Testis (tissue), 3 donors: ENCODE results near the gene CAPZB. TPM values are rescaled to one million over a fixed set of nuclear protein-coding genes. Genes with fewer than 3 reads are reported as not detected.

Experiments used
- DNase-seq: peaks from one replicate; pipeline ENCODE4 v3.0.0-alpha.2; 2019
- H3K27ac ChIP-seq, 2 donors: fragments of 200-600 bp; sonication (generic); one replicate each; pipeline ENCODE4 v1.5.1; 2019
- H3K27me3 ChIP-seq: fragments of 200-600 bp; sonication (generic); one replicate; pipeline ENCODE4 v1.5.1; 2019
- H3K36me3 ChIP-seq: fragments of 200-600 bp; sonication (generic); one replicate; pipeline ENCODE4 v1.5.1; 2017; ENCODE audit warnings: low read depth; ENCODE audit errors: missing control alignments
- H3K4me1 ChIP-seq: fragments of 200-600 bp; sonication (generic); one replicate; pipeline ENCODE4 v1.5.1; 2019
- H3K4me3 ChIP-seq, 2 donors: fragments of 200-600 bp; sonication (generic); one replicate each; pipeline ENCODE4 v1.5.1; 2017 to 2019
- H3K9me3 ChIP-seq: fragments of 200-600 bp; sonication (generic); one replicate; pipeline ENCODE4 v1.5.1; 2017
- POLR2A ChIP-seq: fragments of 450-650 bp; IDR thresholded peaks from one replicate; pipeline ENCODE4 v1.6.1; 2017; ENCODE audit warnings: antibody characterized with exemption, mild to moderate bottlenecking, moderate library complexity
- WGBS, 2 donors: methylation state at CpG; one replicate each; pipeline ENCODE4 v1.1.5; 2018; 5-methylcytosine and 5-hydroxymethylcytosine counted together
- intact Hi-C: fragments of 100-400 bp; cut with DNase I; formaldehyde crosslinking; loops from one replicate; pipeline ENCODE4 v1.15.1; 2023; ENCODE audit warnings: low total_unique reads
- polyA plus RNA-seq: library from polyadenylated mRNA; stranded (reverse); fragments of 350-450 nt; fragmentation: Illumina TruSeq; extraction: RNeasy Lipid Tissue Mini Kit (QIAGEN cat#74804); gene quantifications from one replicate; pipeline ENCODE4 v1.2.3, GENCODE V29; 2014; ENCODE audit warnings: low read depth, low replicate concordance; ENCODE audit not compliant: insufficient read depth
- total RNA-seq, 2 donors: library from RNA; depleted of rRNA; stranded (reverse); fragments of >200 nt; gene quantifications; one replicate each; pipeline ENCODE4 v1.2.3, GENCODE V29; 2016
- TF ChIP-seq, protein P1 (sequence below), 3 experiments: fragments of 450-650 bp in 2 of 3; fragments of 200-600 bp in 1 of 3; sonication (generic) in 1 of 3; IDR thresholded peaks; one replicate each; pipeline ENCODE4 v1.5.1; 2016 to 2019; ENCODE audit warnings: antibody characterized with exemption in 3 of 3, mild to moderate bottlenecking in 2 of 3, moderate library complexity in 1 of 3

The CAPZB gene
- total and polyA plus RNA-seq, 3 donors from 2014 or later: 147 to 502 (median 207) TPM

DNA sequence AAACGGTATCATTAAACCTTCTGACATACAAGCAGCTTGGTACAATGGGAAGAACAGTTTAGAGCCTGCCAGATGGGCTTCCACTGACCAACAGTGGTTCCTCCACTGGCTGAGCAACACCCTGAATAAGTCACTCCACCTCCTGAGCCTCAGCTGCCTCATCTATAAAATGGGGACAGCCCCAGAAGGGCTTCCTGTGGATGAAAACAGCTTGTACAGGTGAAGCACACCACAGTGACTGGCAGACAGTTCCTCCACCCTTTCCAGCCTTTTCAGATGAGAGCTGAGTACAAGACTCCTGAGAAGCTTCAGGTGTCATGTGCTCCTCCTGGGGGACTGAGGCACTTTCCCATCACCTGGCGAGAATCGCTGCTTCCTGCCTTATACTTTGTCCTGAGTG lies 2.1 kb downstream of the CAPZB start:
- Histone ChIP-seq H3K27me3 (no peaks in the 10 kb centered on the region), H3K27ac (peak overlapping the region in 1 of 2 donors; percentile 99), H3K4me1 (peaks cover 47% of the 10 kb centered on the region), H3K9me3 (no peaks in the 10 kb centered on the region), H3K4me3 (no peak overlapping the region), H3K36me3 (no peaks in the 10 kb centered on the region)
- intact Hi-C loops: loop anchor here (10.0 kb wide), 2 partner anchors 88 to 162 kb away; partner anchors contain the start of gene NBL1
- TF ChIP-seq, protein P1, sequence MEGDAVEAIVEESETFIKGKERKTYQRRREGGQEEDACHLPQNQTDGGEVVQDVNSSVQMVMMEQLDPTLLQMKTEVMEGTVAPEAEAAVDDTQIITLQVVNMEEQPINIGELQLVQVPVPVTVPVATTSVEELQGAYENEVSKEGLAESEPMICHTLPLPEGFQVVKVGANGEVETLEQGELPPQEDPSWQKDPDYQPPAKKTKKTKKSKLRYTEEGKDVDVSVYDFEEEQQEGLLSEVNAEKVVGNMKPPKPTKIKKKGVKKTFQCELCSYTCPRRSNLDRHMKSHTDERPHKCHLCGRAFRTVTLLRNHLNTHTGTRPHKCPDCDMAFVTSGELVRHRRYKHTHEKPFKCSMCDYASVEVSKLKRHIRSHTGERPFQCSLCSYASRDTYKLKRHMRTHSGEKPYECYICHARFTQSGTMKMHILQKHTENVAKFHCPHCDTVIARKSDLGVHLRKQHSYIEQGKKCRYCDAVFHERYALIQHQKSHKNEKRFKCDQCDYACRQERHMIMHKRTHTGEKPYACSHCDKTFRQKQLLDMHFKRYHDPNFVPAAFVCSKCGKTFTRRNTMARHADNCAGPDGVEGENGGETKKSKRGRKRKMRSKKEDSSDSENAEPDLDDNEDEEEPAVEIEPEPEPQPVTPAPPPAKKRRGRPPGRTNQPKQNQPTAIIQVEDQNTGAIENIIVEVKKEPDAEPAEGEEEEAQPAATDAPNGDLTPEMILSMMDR (IDR thresholded peaks at IDR 0.05): no peak
- TF ChIP-seq POLR2A: no peak
- WGBS, 2 donors: 42 to 51% methylated on average over 3 of the region's 3 CpGs
- no peak for DNase-seq

DNA sequence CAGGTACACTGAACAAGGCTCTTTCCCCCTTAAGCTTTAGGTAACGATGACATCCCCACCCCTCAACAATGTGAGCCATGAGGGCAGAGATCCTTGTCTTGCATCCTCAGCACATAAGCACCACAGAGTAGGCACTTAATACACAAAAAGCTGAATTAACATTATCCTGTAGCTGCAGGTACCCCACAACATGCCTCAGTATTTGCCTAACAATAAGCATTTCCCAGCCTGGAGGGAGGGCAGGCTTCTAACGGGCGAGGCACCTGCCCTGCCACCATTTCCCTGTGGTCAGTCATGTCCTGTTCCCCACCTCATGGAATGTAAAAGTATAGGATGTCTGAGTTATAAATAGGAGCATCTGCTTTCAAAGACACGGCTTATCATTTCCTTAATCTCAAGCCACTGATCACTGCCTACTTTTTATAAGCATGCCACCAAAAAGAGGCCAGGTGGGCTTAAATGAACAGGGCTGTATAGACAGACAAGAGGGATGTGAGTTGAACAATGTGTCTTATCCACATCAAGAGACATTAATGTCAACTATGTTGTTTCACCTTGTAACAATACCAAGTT lies 3.4 kb downstream of the CAPZB start:
- intact Hi-C loops: loop anchor here (10.0 kb wide), 2 partner anchors 87 to 163 kb away; partner anchors contain the start of gene NBL1
- Histone ChIP-seq H3K27me3 (no peaks in the 10 kb centered on the region), H3K4me1 (peaks cover 53% of the 10 kb centered on the region), H3K9me3 (no peaks in the 10 kb centered on the region), H3K4me3 (no peak overlapping the region), H3K36me3 (no peaks in the 10 kb centered on the region), H3K27ac (no peak overlapping the region)
- TF ChIP-seq POLR2A: no peak
- TF ChIP-seq, protein P1 (IDR thresholded peaks at IDR 0.05): no peak
- DNase-seq: no peak
- WGBS, 2 donors: 61 to 75% methylated on average over 4 of the region's 4 CpGs

DNA sequence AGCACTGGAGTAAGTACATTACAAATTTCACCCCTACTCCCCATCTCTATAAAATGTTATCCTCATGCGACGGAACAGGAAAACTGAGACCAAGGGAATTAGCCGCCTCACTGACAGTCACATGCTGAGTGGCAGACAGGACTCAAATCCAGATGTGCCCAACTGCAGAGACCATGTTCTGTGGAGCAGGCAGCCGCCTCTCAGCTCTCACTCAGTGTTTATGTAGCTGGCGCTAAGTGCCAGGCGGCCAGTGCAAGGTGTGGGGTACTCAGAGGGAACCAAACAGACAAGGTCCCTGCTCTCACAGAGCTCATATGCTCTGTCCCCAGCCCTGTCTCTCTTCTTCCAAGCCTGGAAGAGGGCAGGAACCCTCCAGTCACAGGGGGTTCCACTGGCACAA lies 5.1 kb downstream of the CAPZB start:
- DNase-seq: no peak
- WGBS, 2 donors: 84 to 93% methylated on average over 6 of the region's 6 CpGs
- TF ChIP-seq, protein P1 (IDR thresholded peaks at IDR 0.05): no peak
- TF ChIP-seq POLR2A: no peak
- intact Hi-C loops: loop anchor here (10.0 kb wide), 2 partner anchors 85 to 165 kb away; partner anchors contain the start of gene NBL1
- no peak overlapping the region for H3K4me3 ChIP-seq
- no peaks in the 10 kb centered on the region for H3K36me3 ChIP-seq
- H3K9me3 ChIP-seq: no peaks in the 10 kb centered on the region
- H3K27me3 ChIP-seq: no peaks in the 10 kb centered on the region
- no peak overlapping the region for H3K27ac ChIP-seq
- peaks cover 53% of the 10 kb centered on the region for H3K4me1 ChIP-seq

DNA sequence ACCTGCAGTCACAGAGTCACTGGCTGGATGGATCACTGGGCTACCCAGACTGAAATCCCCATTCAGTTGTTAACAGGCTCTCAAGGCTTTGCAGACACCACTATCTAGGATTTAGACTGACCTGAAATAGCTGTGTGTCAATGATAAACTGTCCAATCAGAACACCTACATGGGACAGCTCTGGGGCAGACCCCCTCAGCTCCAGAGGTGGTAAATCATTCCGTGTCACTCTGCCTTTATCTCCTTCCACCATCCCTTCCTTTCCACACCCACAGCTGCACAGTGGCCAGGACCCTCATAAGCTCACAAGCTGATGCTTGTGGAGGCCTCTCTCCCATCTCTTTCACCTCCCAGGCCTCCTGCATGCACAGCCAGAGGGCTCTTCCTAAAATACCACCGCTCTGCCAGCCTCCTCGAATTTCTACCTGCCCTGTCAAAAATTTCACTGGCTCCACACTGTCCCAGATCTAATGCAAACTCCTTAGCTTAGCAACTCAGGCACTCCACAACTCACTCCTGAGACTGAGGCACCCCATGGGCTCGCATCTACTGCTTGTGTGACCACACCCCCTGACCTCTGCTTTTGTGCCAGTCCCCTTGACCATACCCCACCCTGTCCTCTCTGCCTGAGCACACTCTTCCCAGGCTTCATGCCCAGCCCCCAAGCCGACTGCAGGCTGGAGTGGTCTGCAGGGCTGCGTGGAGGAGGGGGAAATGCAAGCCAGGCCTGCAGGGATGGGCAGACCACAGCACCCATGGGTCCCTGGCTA lies 5.8 kb downstream of the CAPZB start:
- H3K4me3 ChIP-seq: no peak overlapping the region
- peaks cover 53% of the 10 kb centered on the region for H3K4me1 ChIP-seq
- intact Hi-C loops: loop anchor here (10.0 kb wide), 2 partner anchors 85 to 165 kb away; partner anchors contain the start of gene NBL1
- no peak overlapping the region for H3K27ac ChIP-seq
- no peaks in the 10 kb centered on the region for H3K9me3 ChIP-seq
- no peaks in the 10 kb centered on the region for H3K27me3 ChIP-seq
- no peak for DNase-seq
- TF ChIP-seq, protein P1 (IDR thresholded peaks at IDR 0.05): no peak
- TF ChIP-seq POLR2A: no peak
- WGBS, 2 donors: 65 to 67% methylated on average over 6 of the region's 6 CpGs
- H3K36me3 ChIP-seq: no peaks in the 10 kb centered on the region
